NK-92 (cell line): ENCODE data around the gene ATXN7L2.
A peak's percentile ranks its signal among the peaks of the same experiment; 100 is the strongest.
"Not testable (repeated sequence)": the region's sequence is repeated elsewhere in the genome, so short reads cannot be mapped to it uniquely, and the experiment has no call there.

Source experiments
- DNase-seq: peaks from one replicate; lab custom pipeline; 2025; ENCODE audit not compliant: unreplicated experiment; lab: John Stamatoyannopoulos, UW

The ATXN7L2 gene

GRCh38 chr1:109483672-109484518 is at the start of gene ATXN7L2:
Gene ATXN7L2, plus strand, starts transcription at chr1:109483905. Its CDS starts 49 bp downstream, at chr1:109483954.
- DNase-seq: peak; percentile 60

GRCh38 chr1:109434484-109434883 is 49.2 kb upstream of the ATXN7L2 start:
- DNase-seq: no peak

GRCh38 chr1:109438798-109439297 is 44.9 kb upstream of the ATXN7L2 start:
- no peak for DNase-seq

- DNase-seq: no peak
Observed at GRCh38 chr1:109441069-109441468, 42.6 kb upstream of the ATXN7L2 start.

GRCh38 chr1:109443476-109443875 is 40.2 kb upstream of the ATXN7L2 start:
- no peak for DNase-seq

GRCh38 chr1:109444346-109444745 is 39.4 kb upstream of the ATXN7L2 start:
- DNase-seq: no peak

GRCh38 chr1:109445949-109446695 is 37.6 kb upstream of the ATXN7L2 start:
- not testable (repeated sequence) for DNase-seq

- no peak for DNase-seq
Observed at GRCh38 chr1:109447524-109447923, 36.2 kb upstream of the ATXN7L2 start.

- DNase-seq: no peak
Observed at GRCh38 chr1:109454497-109455133, 29.1 kb upstream of the ATXN7L2 start.

GRCh38 chr1:109457819-109458218 is 25.9 kb upstream of the ATXN7L2 start:
- no peak for DNase-seq

- no peak for DNase-seq
Observed at GRCh38 chr1:109466125-109466451, 17.6 kb upstream of the ATXN7L2 start.

GRCh38 chr1:109466452-109467300 is 17.0 kb upstream of the ATXN7L2 start, which contains the start of gene SYPL2:
Gene SYPL2, plus strand, starts transcription at chr1:109466546. Its CDS starts 298 bp downstream, at chr1:109466844.
- no peak for DNase-seq

GRCh38 chr1:109467301-109467777 is 16.4 kb upstream of the ATXN7L2 start:
- no peak for DNase-seq

GRCh38 chr1:109468061-109468460 is 15.6 kb upstream of the ATXN7L2 start:
- no peak for DNase-seq

- no peak for DNase-seq
Observed at GRCh38 chr1:109468903-109469302, 14.8 kb upstream of the ATXN7L2 start.

GRCh38 chr1:109470245-109470644 is 13.5 kb upstream of the ATXN7L2 start:
- DNase-seq: no peak

- no peak for DNase-seq
Observed at GRCh38 chr1:109472779-109473178, 10.9 kb upstream of the ATXN7L2 start.

GRCh38 chr1:109473284-109474057 is 10.2 kb upstream of the ATXN7L2 start:
- DNase-seq: not testable (repeated sequence)

- DNase-seq: no peak
Observed at GRCh38 chr1:109474697-109475096, 9.0 kb upstream of the ATXN7L2 start.

- no peak for DNase-seq
Observed at GRCh38 chr1:109475261-109475660, 8.4 kb upstream of the ATXN7L2 start.
